ENCODE results near the gene PA2G4.

GRCh38 chr12:56080556-56081138, 23.7 kb upstream of the PA2G4 start:
- TF ChIP-seq POLR2AphosphoS5 (IDR thresholded peaks at IDR 0.05), result no peak
- TF ChIP-seq CTCF (IDR thresholded peaks at IDR 0.05), result no peak
- TF ChIP-seq POLR2A (IDR thresholded peaks at IDR 0.05; ENCODE audit: low read depth), result no peak
- TF ChIP-seq EP300 (IDR thresholded peaks at IDR 0.05), result no peak
